H9 (cell line): ENCODE data around the gene MAGED1. TPM values are rescaled to one million over a fixed set of nuclear protein-coding genes. Genes with fewer than 3 reads are reported as not detected.

Experiments used
- DNase-seq: peaks from one replicate; pipeline ENCODE4 v3.0.0-alpha.2; 2017
- H2AFZ ChIP-seq: one replicate; pipeline ENCODE4 v1.6.1; 2013; ENCODE audit warnings: mild to moderate bottlenecking, low read length, control low read depth, moderate library complexity
- H2AK5ac ChIP-seq: 2 replicates; pipeline ENCODE4 v1.6.1; 2013; ENCODE audit warnings: low read length, control low read depth, mixed read lengths; ENCODE audit not compliant: insufficient read length
- H2BK120ac ChIP-seq: one replicate; pipeline ENCODE4 v1.6.1; 2013; ENCODE audit warnings: low read depth, mild to moderate bottlenecking, low read length, control low read depth, inconsistent platforms; ENCODE audit not compliant: poor library complexity, severe bottlenecking
- H2BK12ac ChIP-seq: 2 replicates; pipeline ENCODE4 v1.6.1; 2013; ENCODE audit warnings: low read length, control low read depth, mixed read lengths, low read depth; ENCODE audit not compliant: insufficient read length
- H2BK15ac ChIP-seq: 2 replicates; pipeline ENCODE4 v1.6.1; 2013; ENCODE audit warnings: low read depth, low read length, control low read depth
- H2BK20ac ChIP-seq: one replicate; pipeline ENCODE4 v1.6.1; 2013; ENCODE audit warnings: low read depth, mild to moderate bottlenecking, low read length, control low read depth, inconsistent platforms; ENCODE audit not compliant: poor library complexity, severe bottlenecking
- H2BK5ac ChIP-seq: 2 replicates; pipeline ENCODE4 v1.6.1; 2013; ENCODE audit warnings: low read length, control low read depth, mixed read lengths; ENCODE audit not compliant: insufficient read length
- H3K14ac ChIP-seq: 2 replicates; pipeline ENCODE4 v1.6.1; 2013; ENCODE audit warnings: low read length, control low read depth; ENCODE audit not compliant: insufficient read depth
- H3K18ac ChIP-seq: 2 replicates; pipeline ENCODE4 v1.6.1; 2013; ENCODE audit warnings: low read depth, mild to moderate bottlenecking, mixed read lengths, low read length, control low read depth; ENCODE audit not compliant: insufficient read length
- H3K23ac ChIP-seq: 2 replicates; pipeline ENCODE4 v1.6.1; 2013; ENCODE audit warnings: low read length, control low read depth, mixed read lengths, low read depth; ENCODE audit not compliant: insufficient read length
- H3K23me2 ChIP-seq: 2 replicates; pipeline ENCODE4 v1.6.1; 2013; ENCODE audit warnings: low read depth, mild to moderate bottlenecking, mixed read lengths, low read length, control low read depth; ENCODE audit not compliant: insufficient read length, poor library complexity, severe bottlenecking
- H3K27ac ChIP-seq: 2 replicates; pipeline ENCODE4 v1.5.1; 2013; ENCODE audit warnings: low read length, control low read depth, mixed read lengths, low read depth; ENCODE audit not compliant: insufficient read length
- H3K27me3 ChIP-seq: 2 replicates; pipeline ENCODE4 v1.6.1; 2013; ENCODE audit warnings: low read length, control low read depth, inconsistent platforms; ENCODE audit not compliant: insufficient read depth
- H3K4ac ChIP-seq: 2 replicates; pipeline ENCODE4 v1.6.1; 2013; ENCODE audit warnings: low read depth, mild to moderate bottlenecking, control low read depth, inconsistent platforms, low read length, moderate library complexity
- H3K4me1 ChIP-seq: 2 replicates; pipeline ENCODE4 v1.6.1; 2013; ENCODE audit warnings: low read length, control low read depth, inconsistent platforms; ENCODE audit not compliant: insufficient read depth
- H3K4me2 ChIP-seq: 2 replicates; pipeline ENCODE4 v1.6.1; 2013; ENCODE audit warnings: low read length, control low read depth, mixed read lengths; ENCODE audit not compliant: insufficient read length, insufficient read depth
- H3K56ac ChIP-seq: 2 replicates; pipeline ENCODE4 v1.6.1; 2013; ENCODE audit warnings: low read depth, mild to moderate bottlenecking, mixed read lengths, low read length, control low read depth; ENCODE audit not compliant: insufficient read length
- H3K79me1 ChIP-seq: 2 replicates; pipeline ENCODE4 v1.6.1; 2013; ENCODE audit warnings: low read depth, mild to moderate bottlenecking, moderate library complexity, low read length, control low read depth, inconsistent platforms; ENCODE audit not compliant: insufficient read depth, poor library complexity, severe bottlenecking
- H3K79me2 ChIP-seq: 2 replicates; pipeline ENCODE4 v1.6.1; 2013; ENCODE audit warnings: low read length, control low read depth, inconsistent platforms; ENCODE audit not compliant: insufficient read depth
- H3K9ac ChIP-seq: 2 replicates; pipeline ENCODE4 v1.6.1; 2013; ENCODE audit warnings: low read length, control low read depth, mixed read lengths; ENCODE audit not compliant: insufficient read length; ENCODE audit errors: extremely low read depth
- H3K9me3 ChIP-seq: one replicate; pipeline ENCODE4 v1.6.1; 2013; ENCODE audit warnings: low read depth, low read length, inconsistent platforms; ENCODE audit not compliant: control insufficient read depth
- H3T11ph ChIP-seq: one replicate; pipeline ENCODE4 v1.6.1; 2013; ENCODE audit warnings: mild to moderate bottlenecking, low read length, control low read depth, inconsistent platforms
- H4K20me1 ChIP-seq: one replicate; pipeline ENCODE4 v1.6.1; 2013; ENCODE audit not compliant: control insufficient read depth, insufficient read length, insufficient read depth
- H4K5ac ChIP-seq: 2 replicates; pipeline ENCODE4 v1.6.1; 2013; ENCODE audit warnings: low read depth, mild to moderate bottlenecking, mixed read lengths, low read length, control low read depth; ENCODE audit not compliant: insufficient read length
- H4K8ac ChIP-seq: replicated peaks from 2 replicates; pipeline ENCODE4 v1.6.1; 2013; ENCODE audit warnings: low read length, control low read depth, mixed read lengths, low read depth; ENCODE audit not compliant: insufficient read length
- H4K91ac ChIP-seq: 2 replicates; pipeline ENCODE4 v1.6.1; 2013; ENCODE audit warnings: low read depth, mild to moderate bottlenecking, moderate library complexity, mixed read lengths, low read length, control low read depth; ENCODE audit not compliant: insufficient read length
- H3K27ac Mint-ChIP-seq, 3 experiments: 2 replicates in 2 of 3; 3 replicates in 1 of 3; pipeline ENCODE4 v1.8.0; 2020 to 2021; ENCODE audit warnings: mixed read lengths in 3 of 3, mild to moderate bottlenecking in 1 of 3, moderate library complexity in 1 of 3
- H3K27me3 Mint-ChIP-seq: 2 replicates; pipeline ENCODE4 v1.8.0; 2021; ENCODE audit warnings: low read depth, mild to moderate bottlenecking, moderate library complexity, mixed read lengths
- H3K36me3 Mint-ChIP-seq, 3 experiments: 2 replicates in 2 of 3; 3 replicates in 1 of 3; pipeline ENCODE4 v1.8.0; 2020 to 2021; ENCODE audit warnings: low read depth in 3 of 3, mixed read lengths in 3 of 3; ENCODE audit not compliant: insufficient read depth in 1 of 3
- H3K4me1 Mint-ChIP-seq, 2 experiments: 2 replicates each; pipeline ENCODE4 v1.8.0; 2020; ENCODE audit warnings: mixed read lengths in 2 of 2
- H3K4me3 Mint-ChIP-seq, 2 experiments: 2 replicates in 1 of 2; 3 replicates in 1 of 2; pipeline ENCODE4 v1.8.0; 2020 to 2021; ENCODE audit warnings: mild to moderate bottlenecking in 2 of 2, mixed read lengths in 2 of 2, moderate library complexity in 1 of 2
- H3K9me3 Mint-ChIP-seq, 2 experiments: 2 replicates in 1 of 2; 3 replicates in 1 of 2; pipeline ENCODE4 v1.8.0; 2020; ENCODE audit warnings: mild to moderate bottlenecking in 2 of 2, mixed read lengths in 2 of 2, moderate library complexity in 1 of 2
- WGBS: extraction: QIAGEN DNeasy Blood & Tissue Kit; methylation state at CpG from one replicate; pipeline ENCODE4 v1.1.7; 2013; ENCODE audit warnings: missing lambda C conversion rate, low lambda C conversion rate, mixed read lengths; ENCODE audit not compliant: insufficient read length; ENCODE audit errors: extremely low coverage; 5-methylcytosine and 5-hydroxymethylcytosine counted together
- total RNA-seq: library from RNA; stranded (reverse); gene quantifications from 2 replicates; pipeline ENCODE4 v1.2.1, GENCODE V29; 2021
- TF ChIP-seq, protein P1 (sequence below): fragments of 200-600 bp; sonication (generic); conservative IDR thresholded peaks from 3 replicates; pipeline ENCODE4 v1.8.0; 2021; ENCODE audit warnings: antibody characterized with exemption, mild to moderate bottlenecking

Gene MAGED1
- total RNA-seq, 1 experiment from 2014 or later: 163 TPM

DNA sequence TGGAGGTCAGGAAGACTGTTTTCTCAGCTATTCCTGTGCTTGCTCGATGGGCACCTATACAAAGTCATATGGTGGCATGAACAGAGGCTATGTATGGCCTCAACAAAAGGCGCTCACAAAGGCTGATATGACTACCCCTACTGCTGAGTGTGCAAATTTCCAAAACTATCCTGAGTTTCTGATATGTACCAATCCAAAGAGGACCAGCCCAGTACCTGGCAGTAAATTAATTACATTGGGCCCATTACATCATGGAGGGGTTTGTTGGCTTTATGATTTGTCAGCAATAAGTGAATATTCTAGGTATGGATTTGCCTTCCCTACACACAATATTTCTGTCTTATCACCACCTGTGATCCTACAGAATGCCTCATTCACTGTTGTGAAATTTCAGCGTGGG, 12.3 kb downstream of the MAGED1 start:
- no CpG with 5 or more reads among the region's 3 CpGs for WGBS
- H4K8ac ChIP-seq: no peak overlapping the region
- H3K36me3 Mint-ChIP-seq: peaks cover 23 to 40% (median 31%) of the 10 kb centered on the region in 3 experiments

More for the DNA sequence above, 12.3 kb downstream of the MAGED1 start:
- Histone ChIP-seq H3K4me1 (no peaks in the 10 kb centered on the region), H3K9ac (no peak overlapping the region), H3K23me2 (no peaks in the 10 kb centered on the region), H2BK15ac (no peak overlapping the region), H3K79me2 (no peaks in the 10 kb centered on the region), H2BK12ac (no peak overlapping the region), H3K23ac (no peak overlapping the region), H3T11ph (no peak overlapping the region), H4K20me1 (no peaks in the 10 kb centered on the region), H3K4ac (no peak overlapping the region), H3K14ac (no peak overlapping the region), H3K27me3 (no peaks in the 10 kb centered on the region), H2BK20ac (no peak overlapping the region), H2AK5ac (no peak overlapping the region), H4K5ac (no peak overlapping the region), H3K79me1 (no peaks in the 10 kb centered on the region), H2BK120ac (no peak overlapping the region), H3K27ac (no peak overlapping the region), H3K18ac (no peak overlapping the region), H3K56ac (no peak overlapping the region), H3K4me2 (no peak overlapping the region), H2BK5ac (no peak overlapping the region), H2AFZ (no peak overlapping the region), H3K9me3 (no peaks in the 10 kb centered on the region), H4K91ac (no peak overlapping the region)
- peaks cover 3% of the 10 kb centered on the region; the same call in 1 of the 2 replicates for H3K27me3 Mint-ChIP-seq
- H3K9me3 Mint-ChIP-seq: peaks cover 59 to 62% of the 10 kb centered on the region in 2 experiments
- H3K4me1 Mint-ChIP-seq: no peaks in the 10 kb centered on the region
- TF ChIP-seq, protein P1, sequence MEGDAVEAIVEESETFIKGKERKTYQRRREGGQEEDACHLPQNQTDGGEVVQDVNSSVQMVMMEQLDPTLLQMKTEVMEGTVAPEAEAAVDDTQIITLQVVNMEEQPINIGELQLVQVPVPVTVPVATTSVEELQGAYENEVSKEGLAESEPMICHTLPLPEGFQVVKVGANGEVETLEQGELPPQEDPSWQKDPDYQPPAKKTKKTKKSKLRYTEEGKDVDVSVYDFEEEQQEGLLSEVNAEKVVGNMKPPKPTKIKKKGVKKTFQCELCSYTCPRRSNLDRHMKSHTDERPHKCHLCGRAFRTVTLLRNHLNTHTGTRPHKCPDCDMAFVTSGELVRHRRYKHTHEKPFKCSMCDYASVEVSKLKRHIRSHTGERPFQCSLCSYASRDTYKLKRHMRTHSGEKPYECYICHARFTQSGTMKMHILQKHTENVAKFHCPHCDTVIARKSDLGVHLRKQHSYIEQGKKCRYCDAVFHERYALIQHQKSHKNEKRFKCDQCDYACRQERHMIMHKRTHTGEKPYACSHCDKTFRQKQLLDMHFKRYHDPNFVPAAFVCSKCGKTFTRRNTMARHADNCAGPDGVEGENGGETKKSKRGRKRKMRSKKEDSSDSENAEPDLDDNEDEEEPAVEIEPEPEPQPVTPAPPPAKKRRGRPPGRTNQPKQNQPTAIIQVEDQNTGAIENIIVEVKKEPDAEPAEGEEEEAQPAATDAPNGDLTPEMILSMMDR: no peak
- DNase-seq: no peak
- no peak overlapping the region for H3K27ac Mint-ChIP-seq
- no peak overlapping the region for H3K4me3 Mint-ChIP-seq
